Epithelial cell of alveolus of lung (primary cell): ENCODE measurements around the gene SPN. TPM values are rescaled to one million over a fixed set of nuclear protein-coding genes. Genes with fewer than 3 reads are reported as not detected.

Source experiments
- total RNA-seq: library from RNA; depleted of rRNA; stranded (reverse); fragments of >200 nt; gene quantifications from 2 replicates; pipeline ENCODE4 v1.2.1, GENCODE V29; 2015

The SPN gene
- total RNA-seq, result not detected in 2 replicates

GRCh38 chr16:29663016-29663806 lies at the start of gene SPN:
Gene SPN, plus strand, starts transcription at chr16:29663247. Its CDS starts 482 bp downstream, at chr16:29663729.

GRCh38 chr16:29678691-29679267 lies 15.7 kb downstream of the SPN start, which contains the start of gene QPRT:
Gene QPRT, plus strand, starts transcription at chr16:29679180. Its CDS starts 18 bp downstream, at chr16:29679198.

Other genes with a start within 250 kb of the SPN start
- 7.2 and 19.3 TPM in 2 replicates for gene BOLA2, start 208.9 kb upstream of the SPN start, total RNA-seq
- gene SLX1B, start 208.7 kb upstream of the SPN start, total RNA-seq, result 41.0 and 42.6 TPM in 2 replicates
- 0.78 and 2.4 TPM in 2 replicates for gene SULT1A4, start 203.3 kb upstream of the SPN start, total RNA-seq
- gene NPIPB12, start 156.8 kb upstream of the SPN start, total RNA-seq, result 3.2 and 4.4 TPM in 2 replicates
- 109 and 175 TPM in 2 replicates for gene QPRT, start 15.9 kb downstream of the SPN start, total RNA-seq
- not detected in 2 replicates for gene C16orf54, start 82.7 kb downstream of the SPN start, total RNA-seq
- gene ZG16, start 115.0 kb downstream of the SPN start, total RNA-seq, result not detected in 2 replicates
- gene KIF22, start 127.5 kb downstream of the SPN start, total RNA-seq, result 36.6 and 60.4 TPM in 2 replicates
- gene MAZ, start 143.3 kb downstream of the SPN start, total RNA-seq, result 144 and 189 TPM in 2 replicates
- gene PRRT2, start 148.9 kb downstream of the SPN start, total RNA-seq, result 2.5 and 26.6 TPM in 2 replicates
- 38.3 and 49.5 TPM in 2 replicates for gene PAGR1, start 152.9 kb downstream of the SPN start, total RNA-seq
- gene MVP, start 157.2 kb downstream of the SPN start, total RNA-seq, result 290 and 371 TPM in 2 replicates
- gene CDIPT, start 200.0 kb downstream of the SPN start, total RNA-seq, result 89.0 and 173 TPM in 2 replicates
- 18.2 and 39.8 TPM in 2 replicates for gene SEZ6L2, start 236.3 kb downstream of the SPN start, total RNA-seq
- 6.5 and 9.8 TPM in 2 replicates for gene ASPHD1, start 237.2 kb downstream of the SPN start, total RNA-seq